ENCODE results near the gene ASB3. TPM values are rescaled to one million over a fixed set of nuclear protein-coding genes. Genes with fewer than 3 reads are reported as not detected.
"Not testable (repeated sequence)": the region's sequence is repeated elsewhere in the genome, so short reads cannot be mapped to it uniquely, and the experiment has no call there.

The ASB3 gene
- total RNA-seq, 1 experiment from 2014 or later = 11.9 TPM

DNA sequence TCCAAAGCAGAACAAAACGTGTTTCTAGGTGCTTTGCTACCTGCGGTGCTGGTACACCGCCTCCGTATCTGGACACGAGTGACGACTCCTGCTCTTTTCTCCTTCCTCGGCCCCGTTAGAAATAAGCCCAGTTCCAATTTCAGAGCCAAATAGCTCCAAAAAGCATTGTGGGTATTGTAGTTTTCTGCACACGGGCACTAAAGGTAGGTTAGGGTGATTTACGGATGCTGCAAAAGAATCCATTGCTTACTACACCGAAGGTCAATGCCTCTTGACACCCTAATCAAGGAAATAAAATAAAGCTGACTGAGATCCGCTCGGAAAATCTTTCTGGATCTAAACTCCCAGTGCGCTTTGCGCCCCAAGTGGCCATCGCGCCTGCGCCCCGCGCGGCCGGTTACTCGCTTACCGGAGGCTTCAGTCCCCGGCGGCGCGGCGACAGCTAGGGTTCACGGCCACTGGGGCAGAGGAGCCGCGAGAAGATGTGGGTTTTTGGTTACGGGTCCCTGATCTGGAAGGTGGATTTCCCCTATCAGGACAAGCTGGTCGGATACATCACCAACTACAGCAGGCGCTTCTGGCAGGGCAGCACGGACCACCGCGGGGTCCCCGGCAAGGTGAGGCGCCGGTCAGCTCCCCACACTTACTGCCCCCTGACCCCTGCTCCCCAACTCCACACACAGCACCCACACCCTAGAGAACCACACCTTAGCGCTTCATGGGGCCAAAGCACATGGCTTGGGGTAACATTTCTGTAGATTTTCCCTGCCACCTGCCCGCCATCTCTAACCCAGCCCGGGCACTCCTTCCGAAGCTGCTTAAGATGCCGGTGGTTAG, 19.1 kb downstream of the ASB3 start, which contains the start of gene CHAC2:
Gene CHAC2, plus strand, starts transcription at position 400 of the 837 bp plus-strand sequence. Its CDS starts 83 bp downstream, at position 483.
- Histone ChIP-seq H3K9me2 (replicated peaks; ENCODE audit: low read length) (no peaks in the 10 kb centered on the region), H3F3A (ENCODE audit: low read length, unreplicated experiment) (no peaks in the 10 kb centered on the region), H3K4me1 (ENCODE audit: insufficient read depth, low read length) (peaks cover 28% of the 10 kb centered on the region), H3K79me2 (ENCODE audit: low read length) (peaks cover 36% of the 10 kb centered on the region), H3K27ac (ENCODE audit: low read length) (peak within 1 kb of the TSS; percentile 39), H3K27me3 (ENCODE audit: low read length) (no peaks in the 10 kb centered on the region), H3K4me2 (ENCODE audit: low read length) (peak within 1 kb of the TSS; percentile 87), H3K4me3 (ENCODE audit: low read length) (peak within 1 kb of the TSS; percentile 88), H4K20me1 (ENCODE audit: low read length) (no peaks in the 10 kb centered on the region), H3K36me3 (ENCODE audit: low read depth, low read length) (0 out of 2 replicates have a peak, but pooled peaks cover 3% of the 10 kb centered on the region), H2AFZ (ENCODE audit: low read length) (peak within 1 kb of the TSS; percentile 94), H3K9me3 (ENCODE audit: low read length) (no peaks in the 10 kb centered on the region), H3K9ac (ENCODE audit: low read length) (peak within 1 kb of the TSS; percentile 82)
- ChIA-PET POLR2A (ENCODE audit: unreplicated experiment) (interaction anchor here (0.6 to 0.7 kb wide), 3 partner anchors 19 to 779 kb away, joined by 4 to 9 read pairs (median 8); partner anchors contain the start of gene ASB3), CTCF (no interaction called here)
- TF ChIP-seq EZH2 (IDR thresholded peaks at IDR 0.05; ENCODE audit: low read length, unreplicated experiment) (no peak), EZH2phosphoT487 (IDR thresholded peaks at IDR 0.05; ENCODE audit: borderline replicate concordance, low read length) (no peak)
- TF ChIP-seq, protein P1, sequence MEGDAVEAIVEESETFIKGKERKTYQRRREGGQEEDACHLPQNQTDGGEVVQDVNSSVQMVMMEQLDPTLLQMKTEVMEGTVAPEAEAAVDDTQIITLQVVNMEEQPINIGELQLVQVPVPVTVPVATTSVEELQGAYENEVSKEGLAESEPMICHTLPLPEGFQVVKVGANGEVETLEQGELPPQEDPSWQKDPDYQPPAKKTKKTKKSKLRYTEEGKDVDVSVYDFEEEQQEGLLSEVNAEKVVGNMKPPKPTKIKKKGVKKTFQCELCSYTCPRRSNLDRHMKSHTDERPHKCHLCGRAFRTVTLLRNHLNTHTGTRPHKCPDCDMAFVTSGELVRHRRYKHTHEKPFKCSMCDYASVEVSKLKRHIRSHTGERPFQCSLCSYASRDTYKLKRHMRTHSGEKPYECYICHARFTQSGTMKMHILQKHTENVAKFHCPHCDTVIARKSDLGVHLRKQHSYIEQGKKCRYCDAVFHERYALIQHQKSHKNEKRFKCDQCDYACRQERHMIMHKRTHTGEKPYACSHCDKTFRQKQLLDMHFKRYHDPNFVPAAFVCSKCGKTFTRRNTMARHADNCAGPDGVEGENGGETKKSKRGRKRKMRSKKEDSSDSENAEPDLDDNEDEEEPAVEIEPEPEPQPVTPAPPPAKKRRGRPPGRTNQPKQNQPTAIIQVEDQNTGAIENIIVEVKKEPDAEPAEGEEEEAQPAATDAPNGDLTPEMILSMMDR (conservative IDR thresholded peaks at IDR 0.05; ENCODE audit: low read depth, low read length) = no peak; the same call in 1 of the 2 replicates
- DNase-seq (peak; percentile 87), ATAC-seq (peak; percentile 95)
- BruUV-seq (replicated peaks) = TSS peak; percentile 79
- intact Hi-C loops (cut with micrococcal nuclease) = no loop called here

DNA sequence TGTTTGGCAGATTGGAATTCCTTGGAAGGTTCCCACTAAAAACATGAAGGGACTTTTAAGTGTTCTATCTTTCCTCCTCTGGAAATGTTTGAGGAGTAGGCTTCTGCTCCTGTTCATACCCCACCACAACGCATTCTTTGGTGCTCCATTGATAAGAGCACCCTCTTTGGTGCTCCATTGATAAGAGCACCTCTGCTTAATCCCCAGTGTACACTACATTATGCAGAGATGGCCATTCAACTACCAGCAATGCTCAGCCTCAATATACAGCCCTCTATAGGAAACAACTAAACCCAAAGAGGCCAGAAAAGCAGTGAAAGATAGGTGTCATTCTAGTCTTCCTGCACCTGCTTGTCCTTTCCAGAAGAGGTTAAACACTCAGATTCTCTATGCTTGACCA, 21.0 kb downstream of the ASB3 start:
- no peak overlapping the region for H3K4me2 ChIP-seq (ENCODE audit: low read length)
- ChIA-PET CTCF (no interaction called here), POLR2A (ENCODE audit: unreplicated experiment) (no interaction called here)
- H3K9ac ChIP-seq (ENCODE audit: low read length) = no peak overlapping the region
- TF ChIP-seq EZH2 (IDR thresholded peaks at IDR 0.05; ENCODE audit: low read length, unreplicated experiment) = no peak
- no peak for TF ChIP-seq EZH2phosphoT487 (IDR thresholded peaks at IDR 0.05; ENCODE audit: borderline replicate concordance, low read length)
- TF ChIP-seq, protein P1 (conservative IDR thresholded peaks at IDR 0.05; ENCODE audit: low read depth, low read length) = no peak
- no peak for ATAC-seq
- no peaks in the 10 kb centered on the region for H3F3A ChIP-seq (ENCODE audit: low read length, unreplicated experiment)
- no peaks in the 10 kb centered on the region for H3K27me3 ChIP-seq (ENCODE audit: low read length)
- no TSS peak for BruUV-seq (replicated peaks)
- no peak overlapping the region for H3K27ac ChIP-seq (ENCODE audit: low read length)
- H2AFZ ChIP-seq (ENCODE audit: low read length) = no peak overlapping the region
- H3K9me2 ChIP-seq (replicated peaks; ENCODE audit: low read length) = no peaks in the 10 kb centered on the region
- intact Hi-C loops (cut with micrococcal nuclease) = no loop called here
- H3K36me3 ChIP-seq (ENCODE audit: low read depth, low read length) = 0 out of 2 replicates have a peak, but pooled peaks cover 3% of the 10 kb centered on the region
- H4K20me1 ChIP-seq (ENCODE audit: low read length) = no peaks in the 10 kb centered on the region
- no peaks in the 10 kb centered on the region for H3K9me3 ChIP-seq (ENCODE audit: low read length)
- no peak overlapping the region for H3K4me3 ChIP-seq (ENCODE audit: low read length)
- peaks cover 27% of the 10 kb centered on the region for H3K4me1 ChIP-seq (ENCODE audit: insufficient read depth, low read length)
- peaks cover 29% of the 10 kb centered on the region for H3K79me2 ChIP-seq (ENCODE audit: low read length)
- no peak for DNase-seq

DNA sequence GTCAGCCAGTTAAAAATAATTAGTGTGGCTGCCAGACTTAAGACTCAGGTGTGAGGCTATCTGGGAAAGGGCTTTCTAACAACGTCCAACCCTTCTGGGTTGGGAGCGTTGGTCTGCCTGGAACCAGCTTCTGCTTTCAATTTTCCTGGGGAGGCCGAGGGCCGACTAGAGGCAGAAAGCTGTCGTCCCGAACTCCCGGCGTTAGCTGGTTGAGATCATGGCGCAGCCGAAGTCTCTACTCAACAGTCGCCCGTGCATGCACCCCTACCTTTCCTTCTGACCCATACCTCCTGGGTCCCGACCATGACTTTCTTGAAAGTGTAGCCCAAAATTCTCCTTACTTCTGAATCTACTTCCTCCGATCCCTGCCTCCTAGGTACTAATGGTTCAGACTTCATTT, 29.5 kb downstream of the ASB3 start:
- H3K4me3 ChIP-seq (ENCODE audit: low read length); H3K27ac ChIP-seq (ENCODE audit: low read length); CTCF ChIA-PET; H3K9me2 ChIP-seq (replicated peaks; ENCODE audit: low read length); BruUV-seq (replicated peaks); H3K36me3 ChIP-seq (ENCODE audit: low read depth, low read length); POLR2A ChIA-PET (ENCODE audit: unreplicated experiment); DNase-seq; H3K27me3 ChIP-seq (ENCODE audit: low read length); H3K4me2 ChIP-seq (ENCODE audit: low read length); H3K79me2 ChIP-seq (ENCODE audit: low read length); H2AFZ ChIP-seq (ENCODE audit: low read length); ATAC-seq; H3K9me3 ChIP-seq (ENCODE audit: low read length); H4K20me1 ChIP-seq (ENCODE audit: low read length); H3F3A ChIP-seq (ENCODE audit: low read length, unreplicated experiment); intact Hi-C loops (cut with micrococcal nuclease); H3K9ac ChIP-seq (ENCODE audit: low read length): not testable (repeated sequence)
- H3K4me1 ChIP-seq (ENCODE audit: insufficient read depth, low read length) = peaks cover 28% of the 10 kb centered on the region

All from PC-3 (cell line).